ENCODE data around the gene MYF5.

DNA sequence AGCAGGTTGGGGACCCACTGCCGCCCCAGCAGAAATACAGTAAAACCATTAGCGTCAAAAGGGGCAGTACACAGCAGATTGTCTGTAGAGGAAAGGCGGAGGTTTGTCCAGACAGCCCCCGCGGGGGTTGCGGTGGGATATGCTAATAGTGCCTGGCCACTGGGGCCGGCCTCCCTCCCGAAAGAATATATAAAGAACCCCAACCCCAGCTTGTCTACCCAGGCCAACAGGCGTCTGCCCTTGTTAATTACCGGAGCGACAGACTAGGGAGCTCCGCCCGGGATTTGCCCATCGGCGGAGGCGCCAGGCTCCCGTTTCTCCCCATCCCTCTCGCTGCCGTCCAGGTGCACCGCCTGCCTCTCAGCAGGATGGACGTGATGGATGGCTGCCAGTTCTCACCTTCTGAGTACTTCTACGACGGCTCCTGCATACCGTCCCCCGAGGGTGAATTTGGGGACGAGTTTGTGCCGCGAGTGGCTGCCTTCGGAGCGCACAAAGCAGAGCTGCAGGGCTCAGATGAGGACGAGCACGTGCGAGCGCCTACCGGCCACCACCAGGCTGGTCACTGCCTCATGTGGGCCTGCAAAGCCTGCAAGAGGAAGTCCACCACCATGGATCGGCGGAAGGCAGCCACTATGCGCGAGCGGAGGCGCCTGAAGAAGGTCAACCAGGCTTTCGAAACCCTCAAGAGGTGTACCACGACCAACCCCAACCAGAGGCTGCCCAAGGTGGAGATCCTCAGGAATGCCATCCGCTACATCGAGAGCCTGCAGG lies at the start of gene MYF5:
- no peak for TF ChIP-seq SUZ12 (IDR thresholded peaks at IDR 0.05)
- no peak for TF ChIP-seq ELF4 (IDR thresholded peaks at IDR 0.05)
- TF ChIP-seq NFRKB (IDR thresholded peaks at IDR 0.05) = no peak
- TF ChIP-seq FOXA1 (IDR thresholded peaks at IDR 0.05) = no peak
- no peak for TF ChIP-seq CTBP1 (IDR thresholded peaks at IDR 0.05; ENCODE audit: borderline replicate concordance)
- TF ChIP-seq SP1 (IDR thresholded peaks at IDR 0.05) = no peak
- TF ChIP-seq LEF1 (IDR thresholded peaks at IDR 0.05; ENCODE audit: borderline replicate concordance) = no peak
- no peak for TF ChIP-seq ARNT (IDR thresholded peaks at IDR 0.05)
- no peak for TF ChIP-seq ZNF384 (IDR thresholded peaks at IDR 0.05)
- no peak for TF ChIP-seq HDGF (IDR thresholded peaks at IDR 0.05; ENCODE audit: borderline replicate concordance)
- TF ChIP-seq FOXM1 (IDR thresholded peaks at IDR 0.05; ENCODE audit: borderline replicate concordance) = no peak
- no peak for TF ChIP-seq FOXK2 (IDR thresholded peaks at IDR 0.05)
- TF ChIP-seq, protein P1, sequence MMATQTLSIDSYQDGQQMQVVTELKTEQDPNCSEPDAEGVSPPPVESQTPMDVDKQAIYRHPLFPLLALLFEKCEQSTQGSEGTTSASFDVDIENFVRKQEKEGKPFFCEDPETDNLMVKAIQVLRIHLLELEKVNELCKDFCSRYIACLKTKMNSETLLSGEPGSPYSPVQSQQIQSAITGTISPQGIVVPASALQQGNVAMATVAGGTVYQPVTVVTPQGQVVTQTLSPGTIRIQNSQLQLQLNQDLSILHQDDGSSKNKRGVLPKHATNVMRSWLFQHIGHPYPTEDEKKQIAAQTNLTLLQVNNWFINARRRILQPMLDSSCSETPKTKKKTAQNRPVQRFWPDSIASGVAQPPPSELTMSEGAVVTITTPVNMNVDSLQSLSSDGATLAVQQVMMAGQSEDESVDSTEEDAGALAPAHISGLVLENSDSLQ (IDR thresholded peaks at IDR 0.05) = no peak
- TF ChIP-seq BHLHE40 (IDR thresholded peaks at IDR 0.05; ENCODE audit: borderline replicate concordance) = no peak
